GM12875 (cell line): ENCODE data around the gene PTPN21.
A peak's percentile ranks its signal among the peaks of the same experiment; 100 is the strongest.

ENCODE experiments used
- H3K4me3 ChIP-seq: one replicate; pipeline ENCODE4 v1.5.1; 2011; ENCODE audit warnings: low read depth, low read length, control low read depth
- CTCF ChIP-seq: IDR thresholded peaks from 2 replicates; pipeline ENCODE4 v1.5.1; 2011; ENCODE audit warnings: low read depth, mild to moderate bottlenecking, control low read depth, inconsistent platforms, low read length, moderate library complexity, borderline replicate concordance; ENCODE audit not compliant: insufficient read depth

Gene PTPN21

DNA sequence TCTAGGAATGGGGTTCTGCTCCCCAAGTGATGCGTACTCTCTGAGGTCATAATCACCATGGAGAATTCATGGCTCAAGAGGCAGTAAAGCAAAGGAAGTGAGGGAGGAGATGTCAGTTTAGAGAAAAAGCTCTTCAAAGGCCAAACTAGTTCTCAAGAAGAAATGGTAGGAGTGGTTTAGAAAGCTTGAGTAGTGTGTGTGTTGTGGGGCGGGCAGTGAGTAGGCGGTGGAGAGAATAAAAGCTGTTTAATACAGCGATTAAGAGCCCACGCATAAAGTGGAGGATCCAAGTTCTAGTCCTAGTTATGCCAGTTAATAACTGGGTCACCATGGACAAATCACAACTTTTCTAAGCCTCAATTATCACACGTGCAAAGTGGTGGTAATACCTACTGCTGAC lies 55.6 kb downstream of the PTPN21 start:
- no peak overlapping the region for H3K4me3 ChIP-seq
- TF ChIP-seq CTCF, result no peak

- no peak overlapping the region for H3K4me3 ChIP-seq
- no peak for TF ChIP-seq CTCF
Observed at GRCh38 chr14:88496414-88496813, 58.4 kb downstream of the PTPN21 start.

- TF ChIP-seq CTCF, result no peak
Observed at GRCh38 chr14:88493392-88494185, 61.2 kb downstream of the PTPN21 start.

GRCh38 chr14:88492272-88493089 lies 62.3 kb downstream of the PTPN21 start:
- peak; percentile 74 for TF ChIP-seq CTCF
- no peak overlapping the region for H3K4me3 ChIP-seq

More at GRCh38 chr14:88493392-88494185, 61.2 kb downstream of the PTPN21 start:
- H3K4me3 ChIP-seq, result no peak overlapping the region

DNA sequence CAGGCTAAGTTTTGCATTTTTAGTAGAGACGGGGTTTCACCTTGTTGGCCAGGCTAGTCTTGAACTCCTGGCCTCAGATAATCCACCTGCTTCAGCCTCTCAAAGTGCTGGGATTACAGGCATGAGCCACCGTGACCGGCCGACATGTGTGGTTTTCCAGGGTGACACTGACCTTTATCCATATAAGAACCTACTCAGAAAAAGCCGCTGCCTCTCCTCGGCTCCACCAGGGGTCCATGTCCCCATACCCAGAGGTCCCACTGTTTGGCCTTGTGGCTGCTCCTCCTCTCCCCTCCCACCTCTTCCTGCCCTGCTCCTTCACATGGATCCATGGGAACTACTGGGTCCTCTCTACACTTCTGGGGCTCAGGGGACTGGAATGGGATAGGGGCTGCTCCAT lies 64.6 kb downstream of the PTPN21 start:
- no peak for TF ChIP-seq CTCF
- no peak overlapping the region for H3K4me3 ChIP-seq

- no peak for TF ChIP-seq CTCF
- H3K4me3 ChIP-seq, result no peak overlapping the region
Observed at GRCh38 chr14:88488897-88489296, 65.9 kb downstream of the PTPN21 start.
